ENCODE data around the gene DPF1.
"Not testable (repeated sequence)": the region's sequence is repeated elsewhere in the genome, so short reads cannot be mapped to it uniquely, and the experiment has no call there.

DPF1 gene

GRCh38 chr19:38224014-38224862, at the start of gene DPF1:
Gene DPF1, minus strand, starts transcription at chr19:38224222. Its CDS starts 80 bp downstream, at chr19:38224142.
- peak; percentile 71 for DNase-seq

GRCh38 chr19:38273499-38273898, 49.5 kb upstream of the DPF1 start:
- DNase-seq, result no peak

- no peak for DNase-seq
These were observed 46.7 kb upstream of the DPF1 start for GRCh38 chr19:38270587-38271167.

GRCh38 chr19:38268539-38268938, 44.5 kb upstream of the DPF1 start:
- DNase-seq, result no peak

- DNase-seq, result no peak
These were observed 43.9 kb upstream of the DPF1 start for GRCh38 chr19:38267761-38268483.

GRCh38 chr19:38266981-38267597, 43.1 kb upstream of the DPF1 start:
- DNase-seq, result peak; percentile 53

- no peak for DNase-seq
These were observed 42.0 kb upstream of the DPF1 start for GRCh38 chr19:38265921-38266429.

GRCh38 chr19:38265213-38265861, 41.3 kb upstream of the DPF1 start:
- DNase-seq, result no peak

- no peak for DNase-seq
These were observed 40.6 kb upstream of the DPF1 start, which contains the start of gene SPINT2 for GRCh38 chr19:38264486-38265212. Gene SPINT2, plus strand, starts transcription at chr19:38264573. Its CDS starts 320 bp downstream, at chr19:38264893.

- DNase-seq, result peak; percentile 79
These were observed 39.9 kb upstream of the DPF1 start for GRCh38 chr19:38263689-38264485.

- no peak for DNase-seq
These were observed 38.7 kb upstream of the DPF1 start for GRCh38 chr19:38262585-38263268.

- DNase-seq, result not testable (repeated sequence)
These were observed 37.9 kb upstream of the DPF1 start for GRCh38 chr19:38261942-38262341.

GRCh38 chr19:38255383-38256014, 31.5 kb upstream of the DPF1 start:
- DNase-seq, result no peak

- DNase-seq, result no peak
These were observed 29.8 kb upstream of the DPF1 start for GRCh38 chr19:38253788-38254187.

- DNase-seq, result no peak
These were observed 29.1 kb upstream of the DPF1 start for GRCh38 chr19:38252941-38253691.

GRCh38 chr19:38252385-38252784, 28.4 kb upstream of the DPF1 start:
- no peak for DNase-seq

GRCh38 chr19:38251564-38252051, 27.6 kb upstream of the DPF1 start:
- peak; percentile 62 for DNase-seq

GRCh38 chr19:38250821-38251563, 27.0 kb upstream of the DPF1 start:
- no peak for DNase-seq

Measured in fibroblast of skin of right quadriceps (primary cell).